HEK293 (cell line): ENCODE data around the gene FHDC1.

Experiments
- CTCF ChIA-PET: fragments of 350-600 bp; formaldehyde crosslinking; extraction: SDS; loops from one replicate; lab custom pipeline; 2021; ENCODE audit warnings: antibody characterized with exemption; lab: Yijun Ruan, JAX
- POLR2A ChIA-PET: fragments of 300-600 bp; formaldehyde crosslinking; extraction: SDS; loops from one replicate; lab custom pipeline; 2020; ENCODE audit warnings: antibody characterized with exemption, inconsistent platforms; lab: Yijun Ruan, JAX
- H3K27ac ChIP-seq: fragments of 200-500 bp; sonication (Bioruptor generic); 2 replicates; pipeline ENCODE4 v1.5.1; 2014; ENCODE audit warnings: low read depth, low read length, control low read depth, inconsistent platforms; ENCODE audit errors: extremely low read depth
- H3K36me3 ChIP-seq, 2 experiments: fragments of 200-500 bp in 1 of 2; sonication (Bioruptor generic) in 1 of 2; 1 replicate in 1 of 2; 2 replicates in 1 of 2; pipeline ENCODE4 v1.5.1; 2014 to 2017; ENCODE audit warnings: inconsistent platforms in 2 of 2, low read length in 2 of 2; ENCODE audit not compliant: control insufficient read depth in 2 of 2, insufficient read depth in 1 of 2
- H3K4me1 ChIP-seq: fragments of 200-500 bp; sonication (Bioruptor generic); 2 replicates; pipeline ENCODE4 v1.5.1; 2014; ENCODE audit warnings: mild to moderate bottlenecking, low read length, inconsistent platforms; ENCODE audit not compliant: control insufficient read depth, insufficient read depth
- H3K4me3 ChIP-seq: 2 replicates; pipeline ENCODE4 v1.5.1; 2011; ENCODE audit warnings: low read depth, mild to moderate bottlenecking, control low read depth, low read length, moderate library complexity
- H3K9me3 ChIP-seq: fragments of 200-500 bp; sonication (Bioruptor generic); 2 replicates; pipeline ENCODE4 v1.5.1; 2014; ENCODE audit warnings: low read depth, low read length, inconsistent platforms; ENCODE audit not compliant: control insufficient read depth, insufficient read depth
- GLI2 ChIP-seq: fragments of 450-650 bp; formaldehyde crosslinking; IDR thresholded peaks from 2 replicates; pipeline ENCODE4; 2017; ENCODE audit warnings: missing biosample characterization, missing genetic modification characterization, low read depth, borderline replicate concordance
- HIC1 ChIP-seq: fragments of 450-650 bp; formaldehyde crosslinking; IDR thresholded peaks from 2 replicates; pipeline ENCODE4 v1.5.1; 2016; ENCODE audit warnings: missing biosample characterization, missing genetic modification characterization
- OSR2 ChIP-seq: fragments of 450-650 bp; formaldehyde crosslinking; IDR thresholded peaks from 2 replicates; pipeline ENCODE4 v1.5.1; 2016; ENCODE audit warnings: missing biosample characterization, missing genetic modification characterization
- SETDB1 ChIP-seq: IDR thresholded peaks from one replicate; pipeline ENCODE4 v1.6.1; 2017; ENCODE audit warnings: mild to moderate bottlenecking, low read length, moderate library complexity, mixed read lengths; ENCODE audit not compliant: insufficient read length
- TCF7L2 ChIP-seq: IDR thresholded peaks from 2 replicates; pipeline ENCODE4 v1.6.1; 2011; ENCODE audit warnings: low read depth, mild to moderate bottlenecking, inconsistent platforms, low read length, moderate library complexity, borderline replicate concordance
- ZFP41 ChIP-seq: fragments of 450-650 bp; formaldehyde crosslinking; IDR thresholded peaks from 2 replicates; pipeline ENCODE4 v1.5.1; 2016; ENCODE audit warnings: missing biosample characterization, missing genetic modification characterization, borderline replicate concordance
- ZNF10 ChIP-seq: fragments of 450-650 bp; formaldehyde crosslinking; IDR thresholded peaks from 2 replicates; pipeline ENCODE4 v1.5.1; 2017; ENCODE audit warnings: missing biosample characterization, missing genetic modification characterization
- ZNF138 ChIP-seq: fragments of 450-650 bp; formaldehyde crosslinking; IDR thresholded peaks from 2 replicates; pipeline ENCODE4 v1.5.1; 2016; ENCODE audit warnings: missing biosample characterization, missing genetic modification characterization, borderline replicate concordance
- ZNF174 ChIP-seq: fragments of 450-650 bp; formaldehyde crosslinking; IDR thresholded peaks from 2 replicates; pipeline ENCODE4 v1.5.0; 2017; ENCODE audit warnings: missing biosample characterization, mild to moderate bottlenecking, missing genetic modification characterization
- ZNF202 ChIP-seq: fragments of 450-650 bp; formaldehyde crosslinking; IDR thresholded peaks from 2 replicates; pipeline ENCODE4 v1.5.1; 2016; ENCODE audit warnings: missing biosample characterization, missing genetic modification characterization, borderline replicate concordance
- ZNF211 ChIP-seq: fragments of 450-650 bp; formaldehyde crosslinking; IDR thresholded peaks from 2 replicates; pipeline ENCODE4 v1.5.1; 2016; ENCODE audit warnings: low read depth, missing biosample characterization, missing genetic modification characterization
- ZNF214 ChIP-seq: fragments of 450-650 bp; formaldehyde crosslinking; IDR thresholded peaks from 2 replicates; pipeline ENCODE4 v1.5.1; 2017; ENCODE audit warnings: missing biosample characterization, mild to moderate bottlenecking, missing genetic modification characterization, borderline replicate concordance
- ZNF311 ChIP-seq: fragments of 450-650 bp; formaldehyde crosslinking; IDR thresholded peaks from 2 replicates; pipeline ENCODE4 v1.5.1; 2017; ENCODE audit warnings: missing biosample characterization, missing genetic modification characterization, borderline replicate concordance
- ZNF362 ChIP-seq: fragments of 450-650 bp; formaldehyde crosslinking; IDR thresholded peaks from 2 replicates; pipeline ENCODE4 v1.5.1; 2016; ENCODE audit warnings: missing biosample characterization, missing genetic modification characterization
- ZNF514 ChIP-seq: fragments of 450-650 bp; formaldehyde crosslinking; IDR thresholded peaks from 2 replicates; pipeline ENCODE4 v1.5.1; 2016; ENCODE audit warnings: missing biosample characterization, missing genetic modification characterization
- ZNF518A ChIP-seq: fragments of 450-650 bp; formaldehyde crosslinking; conservative IDR thresholded peaks from 2 replicates; pipeline ENCODE4 v1.5.1; 2016; ENCODE audit warnings: low read depth, missing biosample characterization, missing genetic modification characterization
- ZNF654 ChIP-seq: fragments of 450-650 bp; formaldehyde crosslinking; IDR thresholded peaks from 2 replicates; pipeline ENCODE4 v1.5.1; 2016; ENCODE audit warnings: low read depth, missing biosample characterization, missing genetic modification characterization
- ZNF664 ChIP-seq: fragments of 450-650 bp; formaldehyde crosslinking; IDR thresholded peaks from 2 replicates; pipeline ENCODE4 v1.5.1; 2016; ENCODE audit warnings: missing biosample characterization, missing genetic modification characterization
- ZNF677 ChIP-seq: fragments of 450-650 bp; IDR thresholded peaks from 2 replicates; pipeline ENCODE4 v1.5.0; 2018; ENCODE audit warnings: missing biosample characterization, mild to moderate bottlenecking, missing genetic modification characterization, moderate library complexity
- ZSCAN18 ChIP-seq: fragments of 450-650 bp; formaldehyde crosslinking; IDR thresholded peaks from 2 replicates; pipeline ENCODE4 v1.5.1; 2016; ENCODE audit warnings: missing biosample characterization, missing genetic modification characterization
- ZSCAN5A ChIP-seq: fragments of 450-650 bp; formaldehyde crosslinking; IDR thresholded peaks from 2 replicates; pipeline ENCODE4 v1.5.1; 2016; ENCODE audit warnings: missing biosample characterization, missing genetic modification characterization

The FHDC1 gene

GRCh38 chr4:152892974-152893373 lies 43.1 kb upstream of the FHDC1 start:
- no peak overlapping the region for H3K27ac ChIP-seq
- no peak overlapping the region for H3K4me3 ChIP-seq
- CTCF ChIA-PET, result interaction anchor here (0.6 kb wide), 1 partner anchor 445 kb away, joined by 3 read pairs; no protein-coding TSS in a partner anchor
- no peaks in the 10 kb centered on the region for H3K4me1 ChIP-seq
- H3K36me3 ChIP-seq, result peaks cover 0 to 9% of the 10 kb centered on the region in 2 experiments; a peak in 2 of 3 replicates
- H3K9me3 ChIP-seq, result no peaks in the 10 kb centered on the region
- POLR2A ChIA-PET, result no interaction called here
- TF ChIP-seq ZNF518A (tag by site-specific recombination) (no peak), ZNF514 (tag by site-specific recombination) (no peak), HIC1 (no peak), ZSCAN5A (tag by site-specific recombination) (no peak), GLI2 (tag by site-specific recombination) (no peak)

- H3K27ac ChIP-seq, result no peak overlapping the region
- TF ChIP-seq ZSCAN18 (no peak), ZNF677 (tag by site-specific recombination) (no peak), OSR2 (tag by site-specific recombination) (no peak), ZNF10 (tag by site-specific recombination) (no peak), ZNF202 (no peak), ZNF174 (tag by site-specific recombination) (no peak)
- TF ChIP-seq, all 188 proteins: peak for 0
- Histone ChIP-seq H3K4me1 (no peaks in the 10 kb centered on the region), H3K36me3 (no peaks in the 10 kb centered on the region; a peak in 1 of 3 replicates), H3K4me3 (no peak overlapping the region), H3K9me3 (no peaks in the 10 kb centered on the region)
- ChIA-PET POLR2A (no interaction called here), CTCF (no interaction called here)
These were observed 41.5 kb upstream of the FHDC1 start for GRCh38 chr4:152894673-152895072.

GRCh38 chr4:152896811-152897210 lies 39.3 kb upstream of the FHDC1 start:
- H3K4me1 ChIP-seq, result no peaks in the 10 kb centered on the region
- ChIA-PET CTCF (interaction anchor here (1.0 kb wide), 1 partner anchor 54 kb away, joined by 4 read pairs; no protein-coding TSS in a partner anchor), POLR2A (no interaction called here)
- H3K27ac ChIP-seq, result no peak overlapping the region
- no peak overlapping the region for H3K4me3 ChIP-seq
- H3K36me3 ChIP-seq, result no peaks in the 10 kb centered on the region; a peak in 1 of 3 replicates
- no peaks in the 10 kb centered on the region for H3K9me3 ChIP-seq
- TF ChIP-seq ZNF362 (tag by site-specific recombination) (no peak), ZNF214 (no peak), ZFP41 (no peak), TCF7L2 (no peak), ZNF211 (no peak), ZNF138 (tag by site-specific recombination) (no peak), SETDB1 (no peak), ZNF664 (tag by site-specific recombination) (no peak), ZNF311 (tag by site-specific recombination) (no peak), ZNF654 (tag by site-specific recombination) (no peak)
